ENCODE data around the gene PBX1. TPM values are rescaled to one million over a fixed set of nuclear protein-coding genes. Genes with fewer than 3 reads are reported as not detected.

PBX1 gene
- polyA plus RNA-seq, 3 donors, result 0.07 TPM; not detected in 2

GRCh38 chr1:164662462-164662861, 103.5 kb downstream of the PBX1 start:
- TF ChIP-seq, protein P1, sequence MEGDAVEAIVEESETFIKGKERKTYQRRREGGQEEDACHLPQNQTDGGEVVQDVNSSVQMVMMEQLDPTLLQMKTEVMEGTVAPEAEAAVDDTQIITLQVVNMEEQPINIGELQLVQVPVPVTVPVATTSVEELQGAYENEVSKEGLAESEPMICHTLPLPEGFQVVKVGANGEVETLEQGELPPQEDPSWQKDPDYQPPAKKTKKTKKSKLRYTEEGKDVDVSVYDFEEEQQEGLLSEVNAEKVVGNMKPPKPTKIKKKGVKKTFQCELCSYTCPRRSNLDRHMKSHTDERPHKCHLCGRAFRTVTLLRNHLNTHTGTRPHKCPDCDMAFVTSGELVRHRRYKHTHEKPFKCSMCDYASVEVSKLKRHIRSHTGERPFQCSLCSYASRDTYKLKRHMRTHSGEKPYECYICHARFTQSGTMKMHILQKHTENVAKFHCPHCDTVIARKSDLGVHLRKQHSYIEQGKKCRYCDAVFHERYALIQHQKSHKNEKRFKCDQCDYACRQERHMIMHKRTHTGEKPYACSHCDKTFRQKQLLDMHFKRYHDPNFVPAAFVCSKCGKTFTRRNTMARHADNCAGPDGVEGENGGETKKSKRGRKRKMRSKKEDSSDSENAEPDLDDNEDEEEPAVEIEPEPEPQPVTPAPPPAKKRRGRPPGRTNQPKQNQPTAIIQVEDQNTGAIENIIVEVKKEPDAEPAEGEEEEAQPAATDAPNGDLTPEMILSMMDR (IDR thresholded peaks at IDR 0.05), result no peak
- no peaks in the 10 kb centered on the region for H3K36me3 Mint-ChIP-seq
- H4K20me1 ChIP-seq (ENCODE audit: insufficient read depth, low read length), result no peaks in the 10 kb centered on the region
- H3K4me2 ChIP-seq (replicated peaks; ENCODE audit: extremely low read depth, low read length, poor library complexity, severe bottlenecking), result no peak overlapping the region
- no peak overlapping the region for H3K4me3 Mint-ChIP-seq
- H3K79me2 ChIP-seq (ENCODE audit: insufficient read depth, low read length), result no peaks in the 10 kb centered on the region
- no peak overlapping the region for H3K9ac ChIP-seq (ENCODE audit: insufficient read depth, low read length, poor library complexity, severe bottlenecking)
- peaks cover 0 to 3% (median 0%) of the 10 kb centered on the region in 7 donors for H3K9me3 Mint-ChIP-seq
- intact Hi-C loops (cut with micrococcal nuclease), result no loop called here
- 86% methylated on average over 2 of the region's 5 CpGs for WGBS (ENCODE audit: insufficient coverage)
- H3K27ac Mint-ChIP-seq, result no peak overlapping the region
- peaks cover 11 to 15% of the 10 kb centered on the region in 2 donors for H3K27me3 ChIP-seq (ENCODE audit: control insufficient read depth in 2 of 2, insufficient read depth in 2 of 2, low read length in 2 of 2)
- peaks cover 15 to 25% (median 20%) of the 10 kb centered on the region in 3 donors for H3K27me3 Mint-ChIP-seq (ENCODE audit: low read depth in 3 of 3)
- peaks cover 12% of the 10 kb centered on the region for H3K4me1 Mint-ChIP-seq
- no peak overlapping the region for H3K4me3 ChIP-seq (replicated peaks in 1 of 3; ENCODE audit: low read depth in 2 of 3, low read length in 3 of 3)
- DNase-seq, result no peak
- H2AFZ ChIP-seq (ENCODE audit: insufficient read depth, low read depth, low read length, poor library complexity, severe bottlenecking), result no peak overlapping the region
- H3K9me3 ChIP-seq (replicated peaks in 1 of 2; ENCODE audit: control insufficient read depth in 1 of 2, insufficient read depth in 1 of 2, low read length in 2 of 2), result no peaks in the 10 kb centered on the region
- H3K4me1 ChIP-seq (ENCODE audit: control insufficient read depth in 1 of 2, insufficient read depth in 2 of 2, low read length in 2 of 2), result peaks cover 0 to 6% of the 10 kb centered on the region in 2 donors
- no peak overlapping the region for H3K27ac ChIP-seq (ENCODE audit: low read depth in 1 of 2, low read length in 2 of 2)
- no peaks in the 10 kb centered on the region for H3K36me3 ChIP-seq (replicated peaks in 1 of 2; ENCODE audit: control insufficient read depth in 1 of 2, insufficient read depth in 2 of 2, low read length in 2 of 2)

DNA sequence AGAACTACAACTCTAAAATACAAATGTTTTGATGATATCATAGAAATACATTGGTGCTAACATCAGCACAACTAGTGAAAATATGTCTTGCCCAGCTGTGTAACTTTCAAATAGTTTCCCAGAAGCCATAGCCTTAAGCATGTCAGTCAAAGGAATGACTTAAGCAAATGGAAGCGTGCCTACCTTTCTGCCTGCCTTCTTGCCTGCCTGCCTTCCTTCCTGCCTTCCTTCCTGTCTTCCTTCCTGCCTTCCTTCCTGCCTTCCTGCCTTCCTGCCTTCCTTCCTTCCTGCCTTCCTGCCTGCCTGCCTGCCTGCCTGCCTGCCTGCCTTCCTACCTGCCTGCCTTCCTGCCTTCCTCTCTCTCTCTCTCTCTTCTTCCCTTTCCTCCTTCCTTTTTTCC, 104.0 kb downstream of the PBX1 start:
- TF ChIP-seq, protein P1 (IDR thresholded peaks at IDR 0.05), result no peak
- peaks cover 12 to 22% (median 21%) of the 10 kb centered on the region in 3 donors for H3K27me3 Mint-ChIP-seq (ENCODE audit: low read depth in 3 of 3)
- peak overlapping the region in 1 of 7 donors; percentile 15 for H3K27ac Mint-ChIP-seq
- H3K36me3 Mint-ChIP-seq, result no peaks in the 10 kb centered on the region
- Histone ChIP-seq H3K9me3 (replicated peaks in 1 of 2; ENCODE audit: control insufficient read depth in 1 of 2, insufficient read depth in 1 of 2, low read length in 2 of 2) (no peaks in the 10 kb centered on the region), H3K4me3 (replicated peaks in 1 of 3; ENCODE audit: low read depth in 2 of 3, low read length in 3 of 3) (no peak overlapping the region), H3K27me3 (ENCODE audit: control insufficient read depth in 2 of 2, insufficient read depth in 2 of 2, low read length in 2 of 2) (peaks cover 9 to 15% of the 10 kb centered on the region in 2 donors), H3K4me1 (ENCODE audit: control insufficient read depth in 1 of 2, insufficient read depth in 2 of 2, low read length in 2 of 2) (peaks cover 0 to 6% of the 10 kb centered on the region in 2 donors), H3K36me3 (replicated peaks in 1 of 2; ENCODE audit: control insufficient read depth in 1 of 2, insufficient read depth in 2 of 2, low read length in 2 of 2) (no peaks in the 10 kb centered on the region), H4K20me1 (ENCODE audit: insufficient read depth, low read length) (no peaks in the 10 kb centered on the region), H3K9ac (ENCODE audit: insufficient read depth, low read length, poor library complexity, severe bottlenecking) (no peak overlapping the region), H3K79me2 (ENCODE audit: insufficient read depth, low read length) (no peaks in the 10 kb centered on the region), H3K4me2 (replicated peaks; ENCODE audit: extremely low read depth, low read length, poor library complexity, severe bottlenecking) (no peak overlapping the region), H3K27ac (ENCODE audit: low read depth in 1 of 2, low read length in 2 of 2) (no peak overlapping the region), H2AFZ (ENCODE audit: insufficient read depth, low read depth, low read length, poor library complexity, severe bottlenecking) (no peak overlapping the region)
- no peak overlapping the region for H3K4me3 Mint-ChIP-seq
- no peak for DNase-seq
- peaks cover 0 to 3% (median 0%) of the 10 kb centered on the region in 7 donors for H3K9me3 Mint-ChIP-seq
- 100% methylated on average over 1 of the region's 1 CpG for WGBS (ENCODE audit: insufficient coverage)
- peaks cover 12% of the 10 kb centered on the region for H3K4me1 Mint-ChIP-seq
- intact Hi-C loops (cut with micrococcal nuclease), result no loop called here

All from CD14-positive monocyte (primary cell).